Measurements from ENCODE around the gene OR1K1.

DNA sequence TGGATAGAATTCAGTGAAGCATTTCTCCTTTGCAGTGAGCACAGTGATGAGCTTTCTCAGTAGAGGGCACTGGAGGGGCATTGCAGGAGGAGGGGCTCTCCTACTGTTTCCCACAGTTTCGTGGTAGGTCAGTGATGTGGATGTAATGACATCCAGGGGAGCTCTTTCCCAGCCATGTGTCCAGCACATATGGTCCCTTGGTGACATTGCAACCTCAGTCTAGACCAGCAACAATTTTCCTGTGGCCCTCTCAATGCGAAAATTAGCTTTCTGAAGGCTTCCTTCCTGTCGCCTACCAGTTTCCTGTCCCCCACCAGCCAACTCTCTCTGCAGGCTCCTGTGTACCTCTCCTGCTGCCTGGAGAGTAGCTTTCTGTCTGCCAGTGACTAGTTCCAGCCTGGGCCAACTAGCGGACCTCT is 35.4 kb downstream of the OR1K1 start:
- TF ChIP-seq, protein P1, sequence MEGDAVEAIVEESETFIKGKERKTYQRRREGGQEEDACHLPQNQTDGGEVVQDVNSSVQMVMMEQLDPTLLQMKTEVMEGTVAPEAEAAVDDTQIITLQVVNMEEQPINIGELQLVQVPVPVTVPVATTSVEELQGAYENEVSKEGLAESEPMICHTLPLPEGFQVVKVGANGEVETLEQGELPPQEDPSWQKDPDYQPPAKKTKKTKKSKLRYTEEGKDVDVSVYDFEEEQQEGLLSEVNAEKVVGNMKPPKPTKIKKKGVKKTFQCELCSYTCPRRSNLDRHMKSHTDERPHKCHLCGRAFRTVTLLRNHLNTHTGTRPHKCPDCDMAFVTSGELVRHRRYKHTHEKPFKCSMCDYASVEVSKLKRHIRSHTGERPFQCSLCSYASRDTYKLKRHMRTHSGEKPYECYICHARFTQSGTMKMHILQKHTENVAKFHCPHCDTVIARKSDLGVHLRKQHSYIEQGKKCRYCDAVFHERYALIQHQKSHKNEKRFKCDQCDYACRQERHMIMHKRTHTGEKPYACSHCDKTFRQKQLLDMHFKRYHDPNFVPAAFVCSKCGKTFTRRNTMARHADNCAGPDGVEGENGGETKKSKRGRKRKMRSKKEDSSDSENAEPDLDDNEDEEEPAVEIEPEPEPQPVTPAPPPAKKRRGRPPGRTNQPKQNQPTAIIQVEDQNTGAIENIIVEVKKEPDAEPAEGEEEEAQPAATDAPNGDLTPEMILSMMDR (IDR thresholded peaks at IDR 0.05; ENCODE audit: poor library complexity) = no peak
- TF ChIP-seq EZH2phosphoT487 (IDR thresholded peaks at IDR 0.05; ENCODE audit: low read depth, severe bottlenecking, unreplicated experiment) (no peak), EZH2 (IDR thresholded peaks at IDR 0.05; ENCODE audit: borderline replicate concordance) (no peak)
